HCT116 (cell line): ENCODE data around the gene LMOD3.

Experiments used
- ELF1 ChIP-seq: IDR thresholded peaks from 2 replicates; pipeline ENCODE4 v1.6.1; 2012; ENCODE audit warnings: low read depth, borderline replicate concordance
- FOSL1 ChIP-seq: IDR thresholded peaks from 2 replicates; pipeline ENCODE4 v1.6.1; 2012; ENCODE audit warnings: low read depth
- POLR2A ChIP-seq: IDR thresholded peaks from 2 replicates; pipeline ENCODE4 v1.7.0; 2011; ENCODE audit warnings: borderline replicate concordance; ENCODE audit not compliant: insufficient read depth, insufficient read length; ENCODE audit errors: extremely low read depth
- YY1 ChIP-seq: IDR thresholded peaks from 2 replicates; pipeline ENCODE4 v1.6.1; 2011; ENCODE audit warnings: low read length, low read depth, moderate library complexity, mild to moderate bottlenecking; ENCODE audit not compliant: insufficient replicate concordance; ENCODE audit errors: extremely low read depth
- TF ChIP-seq, protein P1 (sequence below), 3 experiments: fragments of 200-600 bp in 1 of 3; sonication (generic) in 1 of 3; IDR thresholded peaks in 2 of 3; conservative IDR thresholded peaks in 1 of 3; 2 replicates each; pipeline ENCODE4 v1.5.1; 2012 to 2017; ENCODE audit warnings: low read depth in 2 of 3, low read length in 2 of 3, antibody characterized with exemption in 1 of 3, borderline replicate concordance in 1 of 3, control low read depth in 1 of 3, mild to moderate bottlenecking in 1 of 3, mixed read lengths in 1 of 3, mixed run types in 1 of 3, moderate library complexity in 1 of 3; ENCODE audit not compliant: insufficient read depth in 1 of 3
- TF ChIP-seq, protein P2 (sequence below): IDR thresholded peaks from 2 replicates; pipeline ENCODE4 v1.6.1; 2012; ENCODE audit warnings: low read depth

DNA sequence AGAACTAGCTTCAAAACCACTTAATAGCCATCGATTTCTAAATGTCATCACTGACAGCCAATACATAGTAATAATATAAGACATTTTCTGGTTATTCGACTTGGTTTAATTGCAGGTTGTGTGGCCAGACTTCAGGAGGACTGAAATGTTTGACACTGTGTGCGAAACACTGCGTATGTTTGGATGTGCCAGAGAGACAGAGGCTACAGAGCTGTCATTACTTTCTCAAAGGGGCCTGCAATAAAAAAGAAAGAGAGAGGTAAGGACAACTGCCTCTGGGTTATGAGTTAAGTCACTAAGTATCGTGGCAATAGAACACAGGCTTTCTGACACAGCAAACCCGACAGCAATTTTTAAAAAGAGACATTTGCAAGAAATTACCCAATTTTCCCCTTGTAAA, 882 bp downstream of the LMOD3 start:
- TF ChIP-seq, protein P1, sequence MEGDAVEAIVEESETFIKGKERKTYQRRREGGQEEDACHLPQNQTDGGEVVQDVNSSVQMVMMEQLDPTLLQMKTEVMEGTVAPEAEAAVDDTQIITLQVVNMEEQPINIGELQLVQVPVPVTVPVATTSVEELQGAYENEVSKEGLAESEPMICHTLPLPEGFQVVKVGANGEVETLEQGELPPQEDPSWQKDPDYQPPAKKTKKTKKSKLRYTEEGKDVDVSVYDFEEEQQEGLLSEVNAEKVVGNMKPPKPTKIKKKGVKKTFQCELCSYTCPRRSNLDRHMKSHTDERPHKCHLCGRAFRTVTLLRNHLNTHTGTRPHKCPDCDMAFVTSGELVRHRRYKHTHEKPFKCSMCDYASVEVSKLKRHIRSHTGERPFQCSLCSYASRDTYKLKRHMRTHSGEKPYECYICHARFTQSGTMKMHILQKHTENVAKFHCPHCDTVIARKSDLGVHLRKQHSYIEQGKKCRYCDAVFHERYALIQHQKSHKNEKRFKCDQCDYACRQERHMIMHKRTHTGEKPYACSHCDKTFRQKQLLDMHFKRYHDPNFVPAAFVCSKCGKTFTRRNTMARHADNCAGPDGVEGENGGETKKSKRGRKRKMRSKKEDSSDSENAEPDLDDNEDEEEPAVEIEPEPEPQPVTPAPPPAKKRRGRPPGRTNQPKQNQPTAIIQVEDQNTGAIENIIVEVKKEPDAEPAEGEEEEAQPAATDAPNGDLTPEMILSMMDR (IDR thresholded peaks at IDR 0.05 in 2 of 3, conservative IDR thresholded peaks at IDR 0.05 in 1 of 3; ENCODE audit: borderline replicate concordance in 1 of 3, insufficient read depth in 1 of 3, low read depth in 2 of 3, low read length in 2 of 3), result no peak
- no peak for TF ChIP-seq ELF1
- TF ChIP-seq FOSL1, result no peak
- TF ChIP-seq POLR2A, result no peak
- TF ChIP-seq YY1, result no peak
- TF ChIP-seq, protein P2, sequence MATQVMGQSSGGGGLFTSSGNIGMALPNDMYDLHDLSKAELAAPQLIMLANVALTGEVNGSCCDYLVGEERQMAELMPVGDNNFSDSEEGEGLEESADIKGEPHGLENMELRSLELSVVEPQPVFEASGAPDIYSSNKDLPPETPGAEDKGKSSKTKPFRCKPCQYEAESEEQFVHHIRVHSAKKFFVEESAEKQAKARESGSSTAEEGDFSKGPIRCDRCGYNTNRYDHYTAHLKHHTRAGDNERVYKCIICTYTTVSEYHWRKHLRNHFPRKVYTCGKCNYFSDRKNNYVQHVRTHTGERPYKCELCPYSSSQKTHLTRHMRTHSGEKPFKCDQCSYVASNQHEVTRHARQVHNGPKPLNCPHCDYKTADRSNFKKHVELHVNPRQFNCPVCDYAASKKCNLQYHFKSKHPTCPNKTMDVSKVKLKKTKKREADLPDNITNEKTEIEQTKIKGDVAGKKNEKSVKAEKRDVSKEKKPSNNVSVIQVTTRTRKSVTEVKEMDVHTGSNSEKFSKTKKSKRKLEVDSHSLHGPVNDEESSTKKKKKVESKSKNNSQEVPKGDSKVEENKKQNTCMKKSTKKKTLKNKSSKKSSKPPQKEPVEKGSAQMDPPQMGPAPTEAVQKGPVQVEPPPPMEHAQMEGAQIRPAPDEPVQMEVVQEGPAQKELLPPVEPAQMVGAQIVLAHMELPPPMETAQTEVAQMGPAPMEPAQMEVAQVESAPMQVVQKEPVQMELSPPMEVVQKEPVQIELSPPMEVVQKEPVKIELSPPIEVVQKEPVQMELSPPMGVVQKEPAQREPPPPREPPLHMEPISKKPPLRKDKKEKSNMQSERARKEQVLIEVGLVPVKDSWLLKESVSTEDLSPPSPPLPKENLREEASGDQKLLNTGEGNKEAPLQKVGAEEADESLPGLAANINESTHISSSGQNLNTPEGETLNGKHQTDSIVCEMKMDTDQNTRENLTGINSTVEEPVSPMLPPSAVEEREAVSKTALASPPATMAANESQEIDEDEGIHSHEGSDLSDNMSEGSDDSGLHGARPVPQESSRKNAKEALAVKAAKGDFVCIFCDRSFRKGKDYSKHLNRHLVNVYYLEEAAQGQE, result no peak
